RKO (cell line): ENCODE measurements around the gene CCM2.

ENCODE experiments used
- DNase-seq: peaks from one replicate; pipeline ENCODE4 v3.0.0-alpha.2; 2016; ENCODE audit warnings: low spot score

CCM2 gene

DNA sequence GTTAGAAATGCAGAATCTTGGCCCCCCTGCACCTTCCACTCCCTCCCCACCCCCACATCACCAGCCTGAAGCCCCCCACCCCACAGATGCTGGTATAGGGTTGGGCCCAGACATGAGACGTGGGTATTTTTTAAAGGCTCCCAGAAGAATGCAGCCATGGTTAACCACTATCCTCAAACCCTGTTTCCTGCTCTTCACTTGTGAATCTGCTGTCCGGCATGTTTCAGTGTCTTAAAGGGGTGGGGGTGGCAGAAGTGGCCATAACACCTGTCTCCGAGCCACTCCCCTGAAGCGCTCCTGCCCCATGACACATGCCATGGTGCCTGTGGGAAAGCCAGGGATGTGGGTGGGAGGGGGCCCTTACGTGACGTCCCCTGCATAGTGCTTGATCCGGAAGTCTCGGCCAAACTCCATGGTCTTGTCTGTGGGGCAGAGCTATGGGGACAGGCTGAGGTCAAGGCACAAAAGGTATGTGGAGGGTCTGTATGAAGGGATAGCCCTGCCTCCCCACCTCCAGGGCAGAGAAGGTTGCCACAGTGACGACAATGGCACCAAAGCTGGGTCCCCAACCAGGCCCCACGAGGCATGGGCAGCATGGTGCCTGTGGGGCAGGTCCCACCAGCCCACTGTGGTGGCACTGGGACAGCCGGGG, 30.8 kb upstream of the CCM2 start:
- no peak for DNase-seq

DNA sequence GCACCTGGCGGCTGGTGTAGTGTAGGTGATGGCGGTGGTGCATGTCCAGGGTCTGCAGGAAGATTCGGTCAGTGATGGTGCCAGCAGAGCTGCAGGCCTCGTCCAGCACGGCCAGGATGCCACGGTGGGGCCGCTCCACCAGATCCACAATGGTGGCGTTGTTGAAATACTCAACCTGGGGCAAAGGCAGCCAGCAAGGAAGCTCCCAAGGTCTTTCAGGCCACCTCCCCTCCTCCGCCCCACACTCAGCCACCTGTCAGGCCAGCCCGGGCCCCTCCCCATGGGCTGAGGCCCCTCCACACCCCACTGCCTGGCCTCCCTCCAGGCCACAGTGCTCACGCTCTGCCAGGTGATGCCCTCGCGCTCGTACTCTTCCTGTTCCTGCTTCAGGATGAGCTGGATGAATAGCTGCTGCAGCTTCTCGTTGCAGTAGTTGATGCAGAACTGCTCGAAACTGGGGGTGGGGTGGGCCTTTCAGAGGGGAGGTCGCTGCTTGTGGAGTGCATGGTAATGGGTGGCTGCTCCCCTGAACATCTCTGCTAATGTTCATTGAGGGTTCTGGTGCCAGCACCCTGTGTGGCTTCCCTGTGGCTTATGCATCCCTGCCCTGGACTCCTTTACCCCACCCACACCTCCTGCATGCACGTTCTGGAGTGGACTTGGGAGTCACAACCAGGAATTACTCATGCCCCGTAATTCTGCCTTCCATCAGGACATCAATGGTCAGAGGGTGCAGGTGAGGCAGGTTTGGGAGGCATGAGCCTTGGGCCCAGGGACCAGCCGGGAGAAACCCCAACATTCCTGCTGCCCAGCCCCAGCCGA, 30.1 kb upstream of the CCM2 start:
- DNase-seq: no peak

DNA sequence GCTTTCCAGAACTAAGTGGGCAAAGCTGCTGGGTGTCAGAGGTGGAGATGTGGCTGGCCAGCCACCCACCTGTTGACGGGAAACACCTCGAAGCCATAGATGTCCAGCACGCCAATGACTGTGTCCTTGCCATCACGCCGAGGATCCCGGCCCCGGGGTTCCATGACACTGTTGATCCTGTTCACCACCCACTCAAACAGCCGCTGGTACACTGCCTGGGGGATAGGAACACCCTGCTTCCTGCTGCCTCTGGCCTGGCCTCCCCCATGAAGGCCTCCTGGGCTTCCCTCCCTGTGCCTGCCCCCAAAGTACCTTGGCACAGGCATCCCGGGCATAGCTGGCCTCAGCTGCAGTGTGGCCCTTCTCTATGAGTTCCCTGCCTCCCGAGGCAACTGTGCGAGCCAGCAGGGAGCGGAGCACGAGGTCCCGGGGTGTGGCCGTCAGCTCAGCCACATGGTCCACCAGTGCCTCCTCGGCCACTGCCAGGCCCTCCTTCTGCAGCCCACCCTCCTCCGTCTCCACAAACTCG, 29.4 kb upstream of the CCM2 start:
- no peak for DNase-seq

DNA sequence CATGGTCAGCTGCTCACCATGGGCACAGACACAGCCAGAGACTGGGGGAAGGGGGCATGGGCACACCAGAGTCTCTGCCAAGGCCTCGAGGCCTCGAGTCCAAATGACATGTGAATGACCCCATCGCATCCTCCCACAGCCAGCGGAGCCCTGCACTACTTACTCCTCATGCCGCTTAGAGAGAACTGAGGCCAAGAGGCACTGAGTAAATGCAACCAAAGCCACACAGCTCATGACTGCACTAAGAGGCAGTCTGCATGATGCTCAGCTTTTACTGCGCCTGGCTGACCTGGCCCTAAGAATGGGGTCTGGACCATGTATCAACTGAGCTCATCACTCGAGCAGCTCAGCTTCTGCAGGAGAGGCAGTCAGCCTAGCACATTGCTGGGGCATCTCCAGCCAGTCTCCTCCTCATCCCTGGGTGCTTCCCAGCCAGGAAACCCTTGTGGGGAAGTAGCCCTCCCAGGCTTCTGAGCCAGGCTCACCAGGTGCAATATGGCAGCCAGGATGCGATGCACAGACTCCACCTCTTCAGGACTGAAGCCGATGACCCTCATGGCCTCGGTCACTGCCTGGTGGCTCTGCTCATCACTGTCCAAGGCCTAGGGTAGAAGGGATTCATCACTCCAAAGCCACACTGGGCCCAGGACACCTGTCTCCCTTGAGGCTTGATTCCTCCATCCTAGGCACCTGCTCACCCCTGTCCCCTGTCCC, 28.7 kb upstream of the CCM2 start:
- DNase-seq: no peak

DNA sequence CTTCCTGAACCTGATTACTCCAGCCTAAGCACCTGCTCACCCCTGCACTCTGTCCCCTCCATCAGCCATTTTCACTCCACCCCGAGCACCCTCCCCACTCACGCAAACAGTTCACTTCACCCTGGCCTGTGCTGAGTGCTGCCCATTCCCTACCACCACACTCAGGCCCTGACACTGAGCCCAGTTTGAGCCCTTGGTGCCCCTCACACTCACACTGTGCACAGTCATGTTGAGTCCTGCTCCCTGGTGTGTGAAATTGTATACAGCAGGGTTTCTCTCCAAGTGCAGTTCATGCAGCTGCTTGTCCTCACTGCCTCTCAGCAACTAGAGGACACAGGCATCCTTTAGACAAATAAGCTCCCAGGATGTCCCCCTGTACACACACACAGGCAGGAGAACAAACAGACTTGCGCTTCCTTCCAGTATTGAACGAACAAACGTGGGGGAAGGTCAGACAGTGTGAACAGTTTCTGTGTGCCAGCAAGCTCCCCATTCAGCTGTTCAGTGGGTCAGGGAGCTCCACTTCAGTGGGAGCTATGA, 28.0 kb upstream of the CCM2 start:
- DNase-seq: no peak

DNA sequence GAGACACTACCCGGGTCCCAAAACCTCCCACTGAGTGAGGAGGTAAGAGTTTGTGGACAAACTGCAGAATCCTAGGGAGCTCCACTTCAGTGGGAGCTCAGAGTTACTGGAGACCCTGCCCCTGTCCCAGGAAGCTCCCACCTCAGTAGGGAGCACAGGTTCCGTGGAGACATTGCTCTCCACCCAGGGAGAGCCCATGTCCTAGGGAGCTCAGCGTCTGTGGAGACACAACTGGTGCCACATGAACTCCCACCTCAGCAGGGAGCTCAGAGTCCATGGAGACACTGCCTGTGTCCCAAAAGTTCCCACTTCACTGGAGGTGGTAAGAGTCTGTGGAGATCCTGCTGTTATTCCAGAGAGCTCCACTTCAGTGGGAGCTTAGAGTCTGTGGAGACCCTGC, 27.4 kb upstream of the CCM2 start:
- no peak for DNase-seq

DNA sequence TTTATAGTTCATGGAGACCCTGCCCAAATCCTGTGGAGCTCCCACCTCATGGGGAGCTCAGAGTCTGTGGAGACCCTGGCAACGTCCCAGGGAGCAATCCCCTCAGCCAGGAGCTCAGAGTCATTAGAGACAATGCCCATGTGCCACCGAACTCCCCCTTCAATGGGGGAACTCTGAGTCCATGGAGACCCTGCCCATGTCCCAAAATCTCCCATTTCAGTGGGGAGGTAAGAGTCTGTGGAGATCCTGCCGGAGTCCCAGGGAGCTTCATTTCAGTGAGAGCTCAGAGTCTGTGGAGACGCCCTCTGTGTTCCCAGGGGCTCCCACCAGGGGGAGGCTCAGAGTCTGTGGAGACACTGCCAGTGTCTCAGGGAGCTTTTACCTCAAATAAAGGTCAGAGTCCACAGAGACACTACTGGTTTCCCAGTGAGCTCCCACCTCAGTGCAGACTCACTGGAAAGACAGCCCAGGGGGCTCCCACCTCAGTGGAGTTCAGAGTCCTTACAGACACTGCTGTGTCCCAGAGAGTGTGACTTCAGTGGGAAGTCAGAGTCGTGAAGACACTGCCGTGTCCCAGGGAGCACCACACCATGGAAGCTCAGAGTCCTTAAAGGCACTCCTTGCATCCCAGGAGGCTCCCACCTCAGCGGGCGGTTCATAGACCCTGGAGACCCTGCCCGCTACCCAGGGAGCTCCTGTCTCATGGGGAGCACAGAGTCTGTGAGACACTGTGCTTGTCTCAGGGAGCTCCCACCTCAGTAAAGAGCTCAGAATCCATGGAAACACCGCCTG, 26.2 kb upstream of the CCM2 start:
- no peak for DNase-seq

DNA sequence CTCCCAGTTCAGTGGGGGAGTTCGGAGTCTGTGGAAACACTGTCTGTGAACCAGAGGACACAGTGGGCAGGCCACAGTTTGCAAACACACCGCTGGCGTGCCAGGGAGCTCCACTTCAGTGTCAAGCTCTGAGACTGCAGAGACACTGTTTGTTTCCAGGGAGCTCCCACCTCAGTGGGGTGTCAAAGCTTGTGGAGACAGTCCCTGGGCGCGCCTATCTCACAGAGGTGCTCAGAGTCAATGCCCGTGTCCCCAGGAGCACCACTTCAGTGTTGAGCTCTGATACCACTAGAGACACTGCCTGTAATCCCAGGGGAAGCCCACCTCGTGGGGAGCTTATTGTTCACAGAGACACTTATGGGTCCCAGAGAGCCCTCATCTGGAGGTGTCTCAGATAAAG, 25.5 kb upstream of the CCM2 start:
- no peak for DNase-seq

DNA sequence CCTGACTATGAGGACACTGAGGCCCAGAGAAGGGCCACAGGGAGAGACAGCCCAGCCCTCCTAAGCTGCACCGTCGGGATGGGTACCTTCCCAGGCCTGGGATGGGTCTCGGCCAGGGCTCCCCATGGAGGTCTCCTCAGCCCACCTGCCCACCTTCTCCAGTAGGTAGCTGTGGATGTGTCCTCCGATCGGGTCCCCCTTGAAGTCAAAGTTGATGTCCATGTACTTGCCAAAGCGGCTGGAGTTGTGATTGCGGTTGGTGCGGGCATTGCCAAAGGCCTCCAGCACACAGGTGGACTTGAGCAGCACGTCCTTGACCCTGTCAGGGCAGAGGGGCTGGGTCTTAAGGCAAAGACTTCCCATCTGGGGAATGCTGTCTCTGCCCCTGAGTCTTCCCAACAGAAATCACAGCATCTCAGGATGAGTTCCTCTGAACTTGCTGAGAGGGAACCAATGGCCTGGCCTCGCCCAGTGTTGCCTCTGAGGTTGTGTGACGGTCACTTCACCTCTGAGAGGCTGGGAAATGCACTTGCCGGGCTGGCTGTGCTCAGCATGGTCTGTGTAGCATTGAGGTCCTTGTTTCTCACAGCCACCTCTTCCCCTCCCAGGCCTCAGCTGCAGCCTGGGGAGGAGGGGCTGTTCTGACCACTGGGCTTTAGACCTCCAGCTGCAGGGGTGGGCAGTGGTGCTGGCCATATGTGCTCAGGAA, 24.5 kb upstream of the CCM2 start:
- no peak for DNase-seq

DNA sequence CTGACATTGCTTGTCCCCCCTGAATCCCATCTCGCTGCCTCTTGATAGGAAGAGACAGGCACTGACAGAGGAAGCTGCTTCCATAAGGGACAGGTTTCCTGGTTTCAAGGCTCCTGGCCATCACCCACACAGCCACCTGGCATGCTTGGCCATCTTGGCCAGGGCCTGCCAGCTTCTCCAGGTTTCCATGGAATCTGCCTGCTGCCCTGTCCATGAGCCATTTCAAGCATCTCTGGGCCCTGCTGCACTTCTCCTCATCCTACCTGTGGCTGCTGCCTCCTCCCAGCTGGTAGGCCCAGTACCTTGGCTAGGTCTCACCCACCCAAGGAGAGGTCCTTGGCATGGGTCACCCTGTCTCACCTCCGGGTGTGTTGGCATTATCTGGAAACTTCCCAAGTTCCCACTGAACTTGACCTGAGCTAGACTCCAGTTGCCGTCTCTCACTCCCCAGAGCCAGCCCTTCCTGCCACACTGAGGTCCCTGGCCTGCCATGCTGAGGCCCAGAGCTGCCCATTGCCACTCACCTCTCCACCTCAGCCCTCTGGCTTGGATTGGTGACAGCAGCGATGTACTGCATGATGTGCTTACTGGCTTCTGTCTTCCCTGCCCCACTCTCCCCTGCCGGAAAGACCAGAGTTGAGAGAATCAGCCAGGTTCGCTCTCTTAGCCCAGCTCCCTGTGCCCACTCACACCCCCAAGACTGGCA, 23.8 kb upstream of the CCM2 start:
- DNase-seq: no peak

DNA sequence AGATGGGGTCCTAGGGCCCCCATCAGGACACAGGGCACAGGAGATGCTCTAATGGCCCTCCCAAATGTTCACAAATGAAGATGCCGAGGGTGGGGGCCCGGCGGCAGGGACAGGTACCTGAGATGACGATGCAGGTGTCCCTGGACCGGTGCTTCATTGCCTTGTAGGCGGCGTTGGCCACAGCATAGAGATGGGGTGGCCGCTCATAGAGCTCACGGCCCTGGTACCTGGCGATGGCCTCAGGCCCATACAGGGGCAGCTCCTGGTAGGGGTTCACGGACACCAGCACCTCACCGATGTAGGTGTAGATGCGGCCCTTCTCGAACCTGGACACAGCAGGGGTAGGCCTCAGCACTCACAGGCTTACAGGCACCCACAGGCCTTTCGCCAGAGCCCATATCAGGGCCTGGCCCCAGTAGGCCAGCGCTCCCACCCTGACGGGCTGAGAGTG, 23.2 kb upstream of the CCM2 start:
- no peak for DNase-seq

DNA sequence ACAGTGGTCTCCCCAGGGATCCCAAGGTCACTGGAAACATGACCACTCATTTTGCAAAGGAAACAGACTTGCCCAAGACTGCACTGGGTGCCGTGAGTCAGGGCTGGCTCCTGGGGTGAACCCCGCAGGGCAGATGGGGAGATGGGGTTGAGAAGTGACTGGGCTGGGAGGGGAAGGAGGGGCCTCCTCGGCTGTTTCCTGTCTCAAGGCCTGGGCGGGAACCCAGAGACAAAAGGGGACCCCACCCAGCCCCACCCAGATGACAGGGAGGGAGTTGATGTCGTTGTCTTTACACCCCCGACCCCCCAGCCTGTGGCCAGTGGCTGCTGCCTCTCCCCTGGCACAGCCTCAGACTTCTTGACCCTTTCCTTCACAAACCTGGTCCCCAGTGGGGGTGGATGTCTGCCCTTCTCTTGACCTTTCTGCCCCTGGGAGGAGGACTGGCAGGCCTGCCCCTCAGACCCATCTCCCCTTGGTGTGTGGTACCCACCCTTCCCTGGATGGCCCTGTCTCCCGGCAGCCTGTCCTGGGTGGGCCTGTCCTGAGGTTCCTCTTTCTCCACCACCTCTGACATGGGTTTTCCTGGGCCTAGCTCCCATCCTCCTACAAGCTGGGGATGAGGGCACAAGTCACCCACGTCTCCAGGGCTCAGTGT, 22.6 kb upstream of the CCM2 start:
- DNase-seq: no peak

DNA sequence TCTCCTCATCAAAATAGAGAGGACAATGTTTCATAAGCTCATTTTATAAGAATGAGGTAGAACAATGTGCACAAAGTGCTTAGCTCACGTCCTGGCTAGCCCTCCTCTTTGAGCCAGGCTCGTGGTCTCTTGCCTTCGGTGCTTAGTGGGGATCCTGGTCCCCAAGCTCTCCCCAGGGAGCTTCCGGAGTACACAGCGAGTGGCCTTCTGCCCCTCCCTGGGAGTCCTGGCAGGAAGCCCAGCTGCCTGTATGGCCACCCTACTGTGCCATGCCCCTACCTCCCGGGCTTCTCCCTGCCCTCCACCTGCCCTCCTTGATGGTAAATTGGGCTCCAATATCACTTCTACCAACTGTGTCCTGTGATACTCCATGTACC, 22.1 kb upstream of the CCM2 start:
- DNase-seq: no peak

DNA sequence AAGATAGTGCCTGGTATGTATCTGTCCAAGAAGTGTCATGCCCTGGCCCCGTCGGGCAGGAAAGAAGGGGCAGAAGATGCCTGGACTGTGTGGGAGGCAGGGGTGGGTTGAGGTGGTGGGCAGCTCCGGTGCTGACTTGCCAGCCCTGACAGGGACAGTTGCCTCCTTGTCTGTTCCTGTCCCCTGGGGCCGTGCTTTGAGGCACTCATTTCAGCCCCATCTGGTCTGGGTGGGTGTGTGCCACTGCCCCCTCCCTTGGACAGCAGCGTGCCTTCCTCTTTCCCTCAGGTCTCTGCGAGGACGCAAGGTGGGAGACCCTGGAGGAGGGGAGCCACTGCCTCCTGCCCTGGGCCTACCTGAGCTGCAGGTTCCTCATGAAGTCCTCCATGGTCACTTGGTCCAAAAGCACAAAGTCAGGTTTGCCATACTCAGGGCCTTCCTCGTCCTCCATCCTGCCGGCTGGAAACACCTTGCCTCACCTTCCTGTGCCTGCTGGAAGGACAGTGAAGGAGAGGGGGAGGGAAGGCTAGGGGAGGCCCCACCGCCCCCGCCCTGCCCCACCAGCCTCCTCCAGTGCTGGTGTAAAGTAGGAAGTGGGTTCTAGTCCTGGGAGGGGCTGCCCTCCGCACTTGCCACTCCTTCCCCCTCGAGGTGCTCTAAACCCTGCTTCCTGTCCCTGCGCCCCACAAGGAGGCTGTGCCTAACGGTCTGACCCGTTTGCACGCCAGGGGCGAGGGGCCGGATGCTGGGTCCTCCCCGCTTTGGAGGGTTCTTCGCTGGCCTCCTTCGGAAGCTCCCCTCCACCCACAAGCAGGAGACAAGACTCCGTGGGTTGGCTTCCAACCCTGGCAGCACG, 21.3 kb upstream of the CCM2 start, which contains the start of gene MYO1G:
Gene MYO1G, minus strand, starts transcription at position 505 of the 856 bp plus-strand sequence. Its CDS starts 54 bp downstream, at position 451.
- no peak for DNase-seq

DNA sequence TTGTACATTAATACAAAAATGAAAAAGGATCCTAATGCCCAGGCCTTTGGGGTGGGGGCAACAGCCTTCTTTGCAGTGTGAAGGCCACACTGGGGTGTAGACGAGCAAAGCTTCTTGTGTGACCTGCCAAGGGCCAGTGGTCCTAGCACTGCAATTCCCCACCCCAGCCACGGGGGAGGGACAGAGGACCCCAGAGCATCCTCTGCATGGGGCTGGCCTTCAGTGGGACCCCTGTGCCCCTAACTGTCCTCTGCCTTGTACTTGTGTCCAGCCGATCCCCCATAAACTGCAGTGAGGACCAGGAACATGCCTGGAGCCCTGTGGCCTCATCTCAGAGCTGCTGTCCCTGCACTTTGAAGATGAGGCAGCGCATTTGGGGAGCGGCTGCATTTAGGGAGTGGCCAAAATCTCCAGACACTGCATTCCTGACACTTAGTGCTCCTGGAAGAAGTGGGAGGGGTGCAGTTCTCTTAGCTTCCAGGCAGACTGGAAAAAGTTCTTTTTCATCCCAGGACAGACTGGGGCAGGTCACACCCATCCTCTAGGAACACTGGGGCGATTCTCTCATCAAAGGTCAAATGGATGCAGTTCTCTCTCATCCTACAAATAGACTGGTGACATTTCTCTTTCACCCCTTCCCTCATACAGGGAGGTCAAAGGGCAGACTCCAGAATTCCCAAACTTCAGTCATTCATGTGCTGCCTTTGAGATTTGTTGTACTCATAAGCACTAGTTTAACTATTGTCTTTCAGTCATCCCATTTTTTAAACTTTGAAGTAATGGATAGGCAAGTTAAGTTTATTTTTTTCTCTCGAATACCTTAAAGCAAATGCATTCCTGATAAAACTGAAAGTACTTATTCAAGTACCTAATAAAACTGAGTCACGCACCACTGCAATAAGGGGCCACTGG, 20.3 kb upstream of the CCM2 start:
- no peak for DNase-seq

DNA sequence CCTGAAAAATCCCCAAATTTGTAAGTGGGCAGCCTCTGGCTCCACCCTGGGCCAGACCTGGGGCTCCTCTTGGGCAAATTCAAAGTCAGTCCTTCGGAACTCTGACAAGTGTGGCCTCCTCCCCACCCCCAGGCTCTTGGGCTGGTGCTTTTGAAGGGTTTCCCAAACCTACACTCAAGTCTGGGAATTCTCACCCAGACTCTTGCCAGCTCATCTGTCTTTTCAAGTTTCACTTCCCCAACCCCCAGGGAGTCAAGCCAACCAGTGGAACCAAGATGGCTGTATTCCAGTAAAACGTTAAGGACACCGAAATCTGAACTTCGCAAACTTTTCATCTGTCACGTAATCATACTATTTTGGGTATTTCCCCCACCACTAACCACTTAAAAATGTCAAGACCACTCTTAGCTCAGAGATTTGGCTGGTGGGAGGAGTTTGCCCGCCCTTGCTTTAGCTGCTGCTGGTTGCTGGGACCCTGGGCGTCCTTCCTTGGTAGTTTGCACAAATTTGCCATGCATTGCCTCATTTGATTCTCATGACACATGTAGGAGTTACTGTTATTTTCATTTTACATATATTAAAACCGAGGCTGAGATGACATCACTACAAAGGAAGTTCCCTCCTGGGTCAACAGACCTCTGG, 19.5 kb upstream of the CCM2 start:
- no peak for DNase-seq

DNA sequence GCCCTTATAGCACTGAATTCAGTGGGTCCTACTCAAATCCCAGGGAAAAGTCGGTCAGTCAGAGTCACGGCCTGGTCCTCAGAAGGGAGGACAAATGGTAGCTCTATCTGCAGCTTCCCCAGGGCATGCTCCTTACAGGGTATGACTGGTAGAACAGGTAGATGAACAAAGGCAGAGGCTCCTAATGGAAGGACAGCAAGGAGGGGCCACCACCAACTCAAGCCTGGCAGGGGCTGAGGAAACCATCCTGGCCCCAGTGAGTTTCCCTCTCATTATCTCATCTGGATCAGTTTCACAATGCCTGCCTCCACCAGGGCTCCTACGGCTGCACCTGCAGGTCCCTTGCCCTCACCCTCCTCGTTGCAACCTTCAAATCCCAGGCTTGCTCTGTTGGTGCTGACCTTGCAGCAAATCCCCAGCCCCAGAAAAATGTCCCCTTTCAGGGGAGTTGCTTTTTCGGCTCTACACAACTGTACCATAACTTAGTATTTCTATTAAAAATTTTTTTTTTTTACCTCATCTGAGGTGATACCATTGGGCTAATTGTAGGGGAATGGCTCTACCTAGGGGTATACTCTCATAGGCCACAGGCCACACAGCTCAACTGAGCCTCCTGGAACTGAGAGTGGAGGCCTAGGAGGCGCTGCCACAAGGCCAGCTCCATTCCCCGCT, 18.8 kb upstream of the CCM2 start:
- DNase-seq: no peak
